IMR-90 (cell line): ENCODE measurements around the gene CYP4F8. TPM values are rescaled to one million over a fixed set of nuclear protein-coding genes. Genes with fewer than 3 reads are reported as not detected.

Experiments
- ATAC-seq: fragments of 200-7000 bp; cut with Tn5 transposase; 2 replicates; pipeline ENCODE4 v1.9.1; 2020; ENCODE audit warnings: low read depth, mild to moderate bottlenecking, moderate library complexity
- BruUV-seq: library from RNA; stranded (reverse); fragments of 400-500 nt; replicated peaks from 2 replicates; lab custom pipeline; 2021; lab: Mats Ljungman, UMichigan
- CTCF ChIA-PET: fragments of 300-600 bp; formaldehyde crosslinking; extraction: SDS; loops from one replicate; lab custom pipeline; 2021; ENCODE audit warnings: antibody characterized with exemption; lab: Yijun Ruan, JAX
- POLR2A ChIA-PET: fragments of 300-600 bp; sonication (Branson Sonifier 250); formaldehyde crosslinking; loops from one replicate; lab custom pipeline; 2022; ENCODE audit warnings: antibody characterized with exemption; ENCODE audit not compliant: unreplicated experiment; lab: Charles Lee
- DNase-seq: peaks from one replicate; pipeline ENCODE4 v3.0.0; 2013
- H2AFZ ChIP-seq: replicated peaks from 2 replicates; pipeline ENCODE3; 2013; ENCODE audit warnings: low read length, mild to moderate bottlenecking; ENCODE audit not compliant: poor library complexity
- H2AK5ac ChIP-seq: 2 replicates; pipeline ENCODE4 v1.6.1; 2013; ENCODE audit warnings: low read depth, low read length, inconsistent platforms
- H2AK9ac ChIP-seq: replicated peaks from 2 replicates; pipeline ENCODE3; 2013; ENCODE audit warnings: mild to moderate bottlenecking, low read depth, low read length, moderate library complexity; ENCODE audit not compliant: poor library complexity
- H2BK120ac ChIP-seq: 2 replicates; pipeline ENCODE4 v1.6.1; 2013; ENCODE audit warnings: low read depth, low read length, inconsistent platforms
- H2BK15ac ChIP-seq: 3 replicates; pipeline ENCODE4 v1.6.1; 2013; ENCODE audit warnings: low read depth, low read length, inconsistent platforms
- H2BK20ac ChIP-seq: 2 replicates; pipeline ENCODE4 v1.6.1; 2013; ENCODE audit warnings: low read depth, mild to moderate bottlenecking, inconsistent platforms, low read length, moderate library complexity
- H2BK5ac ChIP-seq: 2 replicates; pipeline ENCODE4 v1.6.1; 2013; ENCODE audit warnings: mild to moderate bottlenecking, low read depth, low read length, inconsistent platforms; ENCODE audit not compliant: poor library complexity, severe bottlenecking
- H3K14ac ChIP-seq: replicated peaks from 2 replicates; pipeline ENCODE4 v1.6.1; 2013; ENCODE audit warnings: low read depth, low read length, inconsistent platforms
- H3K18ac ChIP-seq: 2 replicates; pipeline ENCODE4 v1.6.1; 2013; ENCODE audit warnings: low read depth, low read length, control low read depth
- H3K23ac ChIP-seq: 2 replicates; pipeline ENCODE4 v1.6.1; 2013; ENCODE audit warnings: low read depth, low read length, inconsistent platforms
- H3K27ac ChIP-seq: 2 replicates; pipeline ENCODE4 v1.5.1; 2013; ENCODE audit warnings: mild to moderate bottlenecking, control low read depth, low read length; ENCODE audit not compliant: insufficient read depth
- H3K27me3 ChIP-seq: 2 replicates; pipeline ENCODE4 v1.6.1; 2013; ENCODE audit warnings: low read length; ENCODE audit not compliant: control insufficient read depth, insufficient read depth
- H3K36me3 ChIP-seq: 2 replicates; pipeline ENCODE4 v1.6.1; 2013; ENCODE audit warnings: low read length, mixed read lengths; ENCODE audit not compliant: control insufficient read depth, insufficient read depth
- H3K4ac ChIP-seq: 2 replicates; pipeline ENCODE4 v1.6.1; 2013; ENCODE audit warnings: low read depth, low read length, inconsistent platforms
- H3K4me1 ChIP-seq: 2 replicates; pipeline ENCODE4 v1.6.1; 2013; ENCODE audit warnings: low read length, mixed read lengths; ENCODE audit not compliant: control insufficient read depth, insufficient read depth
- H3K4me2 ChIP-seq: 2 replicates; pipeline ENCODE4 v1.6.1; 2013; ENCODE audit warnings: low read depth, mild to moderate bottlenecking, control low read depth, low read length, moderate library complexity
- H3K4me3 ChIP-seq: 2 replicates; pipeline ENCODE4 v1.5.1; 2013; ENCODE audit warnings: low read depth, mild to moderate bottlenecking, control low read depth, low read length, moderate library complexity; ENCODE audit not compliant: insufficient read depth
- H3K56ac ChIP-seq: 2 replicates; pipeline ENCODE4 v1.6.1; 2013; ENCODE audit warnings: low read length, inconsistent platforms; ENCODE audit not compliant: insufficient read depth; ENCODE audit errors: extremely low read depth
- H3K79me1 ChIP-seq, 2 experiments: 2 replicates each; pipeline ENCODE4 v1.6.1; 2013; ENCODE audit warnings: low read length in 2 of 2, inconsistent platforms in 1 of 2, low read depth in 1 of 2
- H3K9ac ChIP-seq: 2 replicates; pipeline ENCODE4 v1.6.1; 2013; ENCODE audit warnings: low read depth, low read length, control low read depth
- H3K9me1 ChIP-seq: 2 replicates; pipeline ENCODE4 v1.6.1; 2013; ENCODE audit warnings: low read length, inconsistent platforms; ENCODE audit not compliant: insufficient read depth
- H3K9me3 ChIP-seq: 2 replicates; pipeline ENCODE4 v1.6.1; 2013; ENCODE audit warnings: low read length; ENCODE audit not compliant: control insufficient read depth, insufficient read depth
- H4K20me1 ChIP-seq: 2 replicates; pipeline ENCODE4 v1.6.1; 2013; ENCODE audit warnings: low read length, inconsistent platforms; ENCODE audit not compliant: insufficient read depth
- H4K5ac ChIP-seq: 2 replicates; pipeline ENCODE4 v1.6.1; 2013; ENCODE audit warnings: mild to moderate bottlenecking, low read depth, low read length, control low read depth
- H4K8ac ChIP-seq, 2 experiments: 2 replicates each; pipeline ENCODE4 v1.6.1; 2013; ENCODE audit warnings: low read depth in 2 of 2, low read length in 2 of 2, control low read depth in 1 of 2, inconsistent platforms in 1 of 2
- H4K91ac ChIP-seq: 2 replicates; pipeline ENCODE4 v1.6.1; 2013; ENCODE audit warnings: low read depth, low read length, inconsistent platforms; ENCODE audit not compliant: insufficient read depth
- BHLHE40 ChIP-seq: fragments of 150-350 bp; IDR thresholded peaks from 2 replicates; pipeline ENCODE4 v1.6.1; 2016; ENCODE audit warnings: mild to moderate bottlenecking, low read depth, low read length
- CEBPB ChIP-seq: IDR thresholded peaks from 2 replicates; pipeline ENCODE4 v1.6.1; 2012; ENCODE audit warnings: low read depth, low read length, improper control_type of control experiment
- CHD1 ChIP-seq: IDR thresholded peaks from 2 replicates; pipeline ENCODE4 v1.6.1; 2012; ENCODE audit warnings: low read depth, low read length, improper control_type of control experiment
- ELK1 ChIP-seq: fragments of 150-350 bp; IDR thresholded peaks from 2 replicates; pipeline ENCODE4 v1.6.1; 2016; ENCODE audit warnings: low read depth, mild to moderate bottlenecking, low read length, moderate library complexity, borderline replicate concordance
- FOS ChIP-seq: fragments of 150-350 bp; IDR thresholded peaks from 2 replicates; pipeline ENCODE4 v1.6.1; 2016; ENCODE audit warnings: low read depth, low read length
- MAFK ChIP-seq: IDR thresholded peaks from 2 replicates; pipeline ENCODE4 v1.6.1; 2012; ENCODE audit warnings: low read depth, low read length, improper control_type of control experiment
- MAZ ChIP-seq: IDR thresholded peaks from 2 replicates; pipeline ENCODE4 v1.6.1; 2012; ENCODE audit warnings: low read depth, mild to moderate bottlenecking, low read length, improper control_type of control experiment, moderate library complexity, borderline replicate concordance
- MXI1 ChIP-seq: IDR thresholded peaks from 2 replicates; pipeline ENCODE4 v1.6.1; 2012; ENCODE audit warnings: low read depth, mild to moderate bottlenecking, low read length, moderate library complexity, borderline replicate concordance
- NFE2L2 ChIP-seq: fragments of 150-350 bp; IDR thresholded peaks from 2 replicates; pipeline ENCODE4 v1.6.1; 2016; ENCODE audit warnings: low read depth, mild to moderate bottlenecking, low read length
- POLR2A ChIP-seq: IDR thresholded peaks from 2 replicates; pipeline ENCODE4 v1.6.1; 2012; ENCODE audit warnings: mild to moderate bottlenecking, low read depth, low read length
- RAD21 ChIP-seq: IDR thresholded peaks from 2 replicates; pipeline ENCODE4 v1.6.1; 2012; ENCODE audit warnings: low read length, improper control_type of control experiment
- RCOR1 ChIP-seq: IDR thresholded peaks from 2 replicates; pipeline ENCODE4 v1.6.1; 2012; ENCODE audit warnings: mild to moderate bottlenecking, low read length, improper control_type of control experiment; ENCODE audit not compliant: insufficient replicate concordance
- RFX5 ChIP-seq: IDR thresholded peaks from 2 replicates; pipeline ENCODE4 v1.8.0; 2012; ENCODE audit warnings: low read depth, mild to moderate bottlenecking, low read length, moderate library complexity
- SMC3 ChIP-seq: fragments of 150-350 bp; IDR thresholded peaks from 2 replicates; pipeline ENCODE4 v1.6.1; 2016; ENCODE audit warnings: low read depth, mild to moderate bottlenecking, antibody characterized with exemption, low read length, moderate library complexity
- WGBS, 2 experiments: methylation state at CpG; one replicate each; pipeline versions ENCODE4 v1.1.5 to v1.1.7; 2013; ENCODE audit warnings: missing lambda C conversion rate in 2 of 2; ENCODE audit not compliant: insufficient read length in 1 of 2; ENCODE audit errors: extremely low coverage in 2 of 2; 5-methylcytosine and 5-hydroxymethylcytosine counted together
- dilution Hi-C: fragments of 300-500 bp; cut with HindIII; formaldehyde crosslinking; loops from one replicate; pipeline ENCODE4 v1.14.3; 2018; ENCODE audit warnings: low sequenced_read_pairs; ENCODE audit not compliant: unreplicated experiment
- in situ Hi-C: fragments of 300-500 bp; cut with MboI; formaldehyde crosslinking; loops from 3 replicates; pipeline ENCODE4 v1.14.3; 2019; ENCODE audit warnings: low sequenced_read_pairs, inconsistent platforms, mixed read lengths
- intact Hi-C: fragments of 100-400 bp; cut with micrococcal nuclease; formaldehyde crosslinking; loops from 2 replicates; pipeline ENCODE4 v1.10.0; 2022
- polyA plus RNA-seq, 3 experiments: library from polyadenylated mRNA; depleted of rRNA; stranded (reverse); fragments of >200 nt; gene quantifications; 2 replicates each; pipeline ENCODE4 v1.2.3, GENCODE V29; 2012; ENCODE audit warnings: low replicate concordance in 1 of 3
- total RNA-seq: library from RNA; depleted of rRNA; stranded (reverse); fragments of >200 nt; gene quantifications from 2 replicates; pipeline ENCODE4 v1.2.3, GENCODE V29; 2012
- TF ChIP-seq, protein P1 (sequence below): conservative IDR thresholded peaks from 2 replicates; pipeline ENCODE4 v1.5.1; 2012; ENCODE audit warnings: mild to moderate bottlenecking, low read depth, low read length, improper control_type of control experiment

The CYP4F8 gene
- total and polyA plus RNA-seq, 2 of the 4 experiments (the other 2 are of a cell fraction) = not detected

GRCh38 chr19:15629003-15629880 lies 14.2 kb downstream of the CYP4F8 start:
- ChIA-PET POLR2A (no interaction called here), CTCF (interaction anchor here (0.6 kb wide), 1 partner anchor 754 kb away, joined by 4 read pairs; no protein-coding TSS in a partner anchor)
- H3K36me3 ChIP-seq = no peaks in the 10 kb centered on the region
- H3K23ac ChIP-seq = no peak overlapping the region
- no peak overlapping the region for H4K8ac ChIP-seq
- no peak overlapping the region for H2BK5ac ChIP-seq
- intact Hi-C loops (loop anchor here (2.0 kb wide), 1 partner anchor 412 kb away; no protein-coding TSS in a partner anchor), dilution Hi-C loops (no loop called here), in situ Hi-C loops (loop anchor here (25.0 kb wide), 2 partner anchors 558 to 783 kb away; partner anchors contain the start of genes AP1M1 and FAM32A)
- H3K4me1 ChIP-seq = no peaks in the 10 kb centered on the region
- no peak overlapping the region for H3K4me3 ChIP-seq
- whole genome bisulfite sequencing, 2 experiments = no CpG with 5 or more reads among the region's 25 CpGs
- H2BK20ac ChIP-seq = no peak overlapping the region
- H3K9me3 ChIP-seq = no peaks in the 10 kb centered on the region; the same call in 1 of the 2 replicates
- no peak overlapping the region for H2BK15ac ChIP-seq
- H3K9me1 ChIP-seq = no peaks in the 10 kb centered on the region
- H2BK120ac ChIP-seq = no peak overlapping the region
- H3K27me3 ChIP-seq = no peaks in the 10 kb centered on the region
- no peak overlapping the region for H4K5ac ChIP-seq
- no peak overlapping the region for H2AK9ac ChIP-seq
- H4K20me1 ChIP-seq = no peaks in the 10 kb centered on the region
- H3K79me1 ChIP-seq = no peaks in the 10 kb centered on the region
- no peak overlapping the region for H3K4me2 ChIP-seq
- ATAC-seq (peak; percentile 92), DNase-seq (peak; percentile 19)
- no peak overlapping the region for H3K14ac ChIP-seq
- peak overlapping the region; percentile 58 for H2AFZ ChIP-seq
- H3K9ac ChIP-seq = no peak overlapping the region
- H3K56ac ChIP-seq = no peak overlapping the region
- H2AK5ac ChIP-seq = no peak overlapping the region
- H3K27ac ChIP-seq = no peak overlapping the region
- BruUV-seq = no TSS peak
- H3K4ac ChIP-seq = no peak overlapping the region
- no peak overlapping the region for H3K18ac ChIP-seq
- H4K91ac ChIP-seq = no peak overlapping the region
- TF ChIP-seq BHLHE40 (no peak), RFX5 (no peak), NFE2L2 (no peak), MAZ (no peak), MAFK (no peak), SMC3 (peak; percentile 44), FOS (no peak), MXI1 (no peak), CHD1 (no peak), RAD21 (peak; percentile 75), POLR2A (no peak), CEBPB (no peak), RCOR1 (no peak), ELK1 (no peak)
- TF ChIP-seq, protein P1, sequence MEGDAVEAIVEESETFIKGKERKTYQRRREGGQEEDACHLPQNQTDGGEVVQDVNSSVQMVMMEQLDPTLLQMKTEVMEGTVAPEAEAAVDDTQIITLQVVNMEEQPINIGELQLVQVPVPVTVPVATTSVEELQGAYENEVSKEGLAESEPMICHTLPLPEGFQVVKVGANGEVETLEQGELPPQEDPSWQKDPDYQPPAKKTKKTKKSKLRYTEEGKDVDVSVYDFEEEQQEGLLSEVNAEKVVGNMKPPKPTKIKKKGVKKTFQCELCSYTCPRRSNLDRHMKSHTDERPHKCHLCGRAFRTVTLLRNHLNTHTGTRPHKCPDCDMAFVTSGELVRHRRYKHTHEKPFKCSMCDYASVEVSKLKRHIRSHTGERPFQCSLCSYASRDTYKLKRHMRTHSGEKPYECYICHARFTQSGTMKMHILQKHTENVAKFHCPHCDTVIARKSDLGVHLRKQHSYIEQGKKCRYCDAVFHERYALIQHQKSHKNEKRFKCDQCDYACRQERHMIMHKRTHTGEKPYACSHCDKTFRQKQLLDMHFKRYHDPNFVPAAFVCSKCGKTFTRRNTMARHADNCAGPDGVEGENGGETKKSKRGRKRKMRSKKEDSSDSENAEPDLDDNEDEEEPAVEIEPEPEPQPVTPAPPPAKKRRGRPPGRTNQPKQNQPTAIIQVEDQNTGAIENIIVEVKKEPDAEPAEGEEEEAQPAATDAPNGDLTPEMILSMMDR = peak; percentile 73
